ENCODE measurements around the gene MAN1A1. TPM values are rescaled to one million over a fixed set of nuclear protein-coding genes. Genes with fewer than 3 reads are reported as not detected.

MAN1A1 gene
- 4.6 and 5.6 TPM in 2 replicates for polyA plus RNA-seq
- 9.3 and 9.6 TPM in 2 replicates for polyA minus RNA-seq

DNA sequence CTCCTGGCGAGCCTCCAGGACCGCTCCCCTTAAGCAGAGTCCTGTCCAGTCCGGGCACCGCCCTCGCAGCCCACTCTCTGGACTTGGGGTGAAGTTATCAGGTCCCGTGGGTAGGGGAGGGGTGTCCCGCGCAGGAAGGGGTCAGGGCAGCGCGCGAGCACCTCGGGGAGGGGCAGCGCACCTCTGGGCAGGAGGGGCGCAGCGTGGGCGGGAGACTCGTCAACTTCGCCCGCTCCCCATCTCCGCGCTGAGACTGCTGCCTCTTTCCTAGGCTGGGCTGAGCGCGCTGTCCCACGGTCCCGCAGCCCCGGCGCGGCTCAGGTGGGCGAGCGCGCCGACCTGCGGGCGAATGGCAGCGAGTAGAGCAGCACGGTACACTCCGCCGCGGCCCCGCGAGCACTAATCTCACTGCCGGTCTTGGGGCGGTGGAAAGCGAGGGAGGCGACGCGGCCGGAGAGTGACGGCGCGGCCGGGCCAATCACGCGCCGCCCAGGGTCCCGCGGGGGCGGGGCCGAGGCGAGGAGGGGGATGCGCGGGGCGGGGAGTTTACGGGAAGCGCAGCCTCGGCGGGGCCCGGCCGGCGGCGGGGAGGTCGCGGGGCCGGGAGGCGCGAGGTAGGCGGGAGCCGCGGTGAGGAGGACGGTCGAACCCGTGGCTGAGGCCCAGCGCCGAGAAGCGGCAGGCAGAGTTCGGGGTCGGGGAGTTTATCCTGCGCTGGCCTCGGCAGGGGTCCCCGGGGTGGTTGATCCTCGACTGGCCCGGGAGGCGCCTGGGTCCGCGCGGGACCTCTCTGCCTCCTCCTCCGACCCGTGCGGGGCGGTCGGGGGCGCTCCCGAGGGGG is at the start of gene MAN1A1:
Gene MAN1A1, minus strand, starts transcription at position 401 of the 841 bp plus-strand sequence. CDS start 696 bp downstream, outside the sequence.
- H3K27me3 ChIP-seq (ENCODE audit: insufficient read depth, low read depth, low read length) = peaks cover 23% of the 10 kb centered on the region
- peak within 1 kb of the TSS; percentile 40 for H2AFZ ChIP-seq (ENCODE audit: low read depth, low read length)
- H3K27ac ChIP-seq (ENCODE audit: low read length) = no peak within 1 kb of the TSS
- H3K36me3 ChIP-seq (ENCODE audit: insufficient read depth, low read length) = no peaks in the 10 kb centered on the region
- H3K79me2 ChIP-seq (replicated peaks; ENCODE audit: insufficient read depth, low read length) = no peaks in the 10 kb centered on the region
- no peaks in the 10 kb centered on the region for H3F3A ChIP-seq (ENCODE audit: insufficient read depth, low read length, poor library complexity, severe bottlenecking)
- no peaks in the 10 kb centered on the region for H3K9me3 ChIP-seq (ENCODE audit: low read length)
- peak within 1 kb of the TSS; percentile 89 for H3K4me2 ChIP-seq (ENCODE audit: low read length)
- TF ChIP-seq POLR2AphosphoS5 (IDR thresholded peaks at IDR 0.05) = peak; percentile 37
- TF ChIP-seq, protein P1, sequence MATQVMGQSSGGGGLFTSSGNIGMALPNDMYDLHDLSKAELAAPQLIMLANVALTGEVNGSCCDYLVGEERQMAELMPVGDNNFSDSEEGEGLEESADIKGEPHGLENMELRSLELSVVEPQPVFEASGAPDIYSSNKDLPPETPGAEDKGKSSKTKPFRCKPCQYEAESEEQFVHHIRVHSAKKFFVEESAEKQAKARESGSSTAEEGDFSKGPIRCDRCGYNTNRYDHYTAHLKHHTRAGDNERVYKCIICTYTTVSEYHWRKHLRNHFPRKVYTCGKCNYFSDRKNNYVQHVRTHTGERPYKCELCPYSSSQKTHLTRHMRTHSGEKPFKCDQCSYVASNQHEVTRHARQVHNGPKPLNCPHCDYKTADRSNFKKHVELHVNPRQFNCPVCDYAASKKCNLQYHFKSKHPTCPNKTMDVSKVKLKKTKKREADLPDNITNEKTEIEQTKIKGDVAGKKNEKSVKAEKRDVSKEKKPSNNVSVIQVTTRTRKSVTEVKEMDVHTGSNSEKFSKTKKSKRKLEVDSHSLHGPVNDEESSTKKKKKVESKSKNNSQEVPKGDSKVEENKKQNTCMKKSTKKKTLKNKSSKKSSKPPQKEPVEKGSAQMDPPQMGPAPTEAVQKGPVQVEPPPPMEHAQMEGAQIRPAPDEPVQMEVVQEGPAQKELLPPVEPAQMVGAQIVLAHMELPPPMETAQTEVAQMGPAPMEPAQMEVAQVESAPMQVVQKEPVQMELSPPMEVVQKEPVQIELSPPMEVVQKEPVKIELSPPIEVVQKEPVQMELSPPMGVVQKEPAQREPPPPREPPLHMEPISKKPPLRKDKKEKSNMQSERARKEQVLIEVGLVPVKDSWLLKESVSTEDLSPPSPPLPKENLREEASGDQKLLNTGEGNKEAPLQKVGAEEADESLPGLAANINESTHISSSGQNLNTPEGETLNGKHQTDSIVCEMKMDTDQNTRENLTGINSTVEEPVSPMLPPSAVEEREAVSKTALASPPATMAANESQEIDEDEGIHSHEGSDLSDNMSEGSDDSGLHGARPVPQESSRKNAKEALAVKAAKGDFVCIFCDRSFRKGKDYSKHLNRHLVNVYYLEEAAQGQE (IDR thresholded peaks at IDR 0.05; ENCODE audit: borderline replicate concordance) = peak; percentile 47
- TF ChIP-seq, protein P2, sequence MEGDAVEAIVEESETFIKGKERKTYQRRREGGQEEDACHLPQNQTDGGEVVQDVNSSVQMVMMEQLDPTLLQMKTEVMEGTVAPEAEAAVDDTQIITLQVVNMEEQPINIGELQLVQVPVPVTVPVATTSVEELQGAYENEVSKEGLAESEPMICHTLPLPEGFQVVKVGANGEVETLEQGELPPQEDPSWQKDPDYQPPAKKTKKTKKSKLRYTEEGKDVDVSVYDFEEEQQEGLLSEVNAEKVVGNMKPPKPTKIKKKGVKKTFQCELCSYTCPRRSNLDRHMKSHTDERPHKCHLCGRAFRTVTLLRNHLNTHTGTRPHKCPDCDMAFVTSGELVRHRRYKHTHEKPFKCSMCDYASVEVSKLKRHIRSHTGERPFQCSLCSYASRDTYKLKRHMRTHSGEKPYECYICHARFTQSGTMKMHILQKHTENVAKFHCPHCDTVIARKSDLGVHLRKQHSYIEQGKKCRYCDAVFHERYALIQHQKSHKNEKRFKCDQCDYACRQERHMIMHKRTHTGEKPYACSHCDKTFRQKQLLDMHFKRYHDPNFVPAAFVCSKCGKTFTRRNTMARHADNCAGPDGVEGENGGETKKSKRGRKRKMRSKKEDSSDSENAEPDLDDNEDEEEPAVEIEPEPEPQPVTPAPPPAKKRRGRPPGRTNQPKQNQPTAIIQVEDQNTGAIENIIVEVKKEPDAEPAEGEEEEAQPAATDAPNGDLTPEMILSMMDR (IDR thresholded peaks at IDR 0.05; ENCODE audit: poor library complexity, severe bottlenecking) = peak; percentile 40
- TF ChIP-seq TAF1 (IDR thresholded peaks at IDR 0.05; ENCODE audit: low read depth) = peak; percentile 41
- peak; percentile 47 for TF ChIP-seq MXI1 (conservative IDR thresholded peaks at IDR 0.05; ENCODE audit: poor library complexity, severe bottlenecking)
- TF ChIP-seq RAD21 (conservative IDR thresholded peaks at IDR 0.05) = peak; percentile 59
- no peak for TF ChIP-seq EZH2 (IDR thresholded peaks at IDR 0.05; ENCODE audit: borderline replicate concordance, insufficient read depth, low read length, poor library complexity, severe bottlenecking)
- TF ChIP-seq SMC3 (conservative IDR thresholded peaks at IDR 0.05; ENCODE audit: poor library complexity) = peak; percentile 56
- TF ChIP-seq EP300 (conservative IDR thresholded peaks at IDR 0.05; ENCODE audit: poor library complexity, severe bottlenecking) = no peak
- H3K4me3 ChIP-seq (ENCODE audit: low read length) = peak within 1 kb of the TSS; percentile 93
- peak within 1 kb of the TSS; percentile 58 for H3K9ac ChIP-seq (ENCODE audit: low read length)
- no peaks in the 10 kb centered on the region for H3K9me2 ChIP-seq (ENCODE audit: insufficient read depth, low read length)
- no peaks in the 10 kb centered on the region for H4K20me1 ChIP-seq (ENCODE audit: insufficient read depth)

DNA sequence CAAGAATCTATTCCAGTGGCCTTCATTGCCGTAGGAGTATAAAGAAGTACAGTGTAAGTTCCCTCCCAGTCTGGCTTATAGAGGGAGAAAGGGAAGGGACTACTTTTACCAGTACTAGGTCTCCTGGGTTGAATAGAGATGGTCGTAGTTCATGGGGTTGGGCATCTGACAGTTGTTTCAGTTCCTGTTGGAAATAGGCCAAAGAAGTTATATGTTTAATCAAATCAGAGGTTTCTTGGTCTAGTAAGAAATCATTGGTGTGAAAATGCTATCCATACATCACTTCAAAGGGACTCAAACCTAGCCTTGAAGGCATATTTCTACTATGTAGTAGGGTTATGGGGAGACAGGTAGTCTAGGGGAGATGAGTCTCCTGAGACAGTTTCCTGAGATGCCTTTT is 45.6 kb upstream of the MAN1A1 start:
- Histone ChIP-seq H3K9ac (ENCODE audit: low read length) (no peak overlapping the region), H2AFZ (ENCODE audit: low read depth, low read length) (no peak overlapping the region), H3F3A (ENCODE audit: insufficient read depth, low read length, poor library complexity, severe bottlenecking) (no peaks in the 10 kb centered on the region), H3K27me3 (ENCODE audit: insufficient read depth, low read depth, low read length) (no peaks in the 10 kb centered on the region), H3K27ac (ENCODE audit: low read length) (no peak overlapping the region), H3K4me2 (ENCODE audit: low read length) (no peak overlapping the region), H3K4me3 (ENCODE audit: low read length) (no peak overlapping the region), H3K9me3 (ENCODE audit: low read length) (no peaks in the 10 kb centered on the region), H3K9me2 (ENCODE audit: insufficient read depth, low read length) (no peaks in the 10 kb centered on the region), H4K20me1 (ENCODE audit: insufficient read depth) (no peaks in the 10 kb centered on the region), H3K36me3 (ENCODE audit: insufficient read depth, low read length) (no peaks in the 10 kb centered on the region), H3K79me2 (replicated peaks; ENCODE audit: insufficient read depth, low read length) (no peaks in the 10 kb centered on the region)
- TF ChIP-seq SMC3 (conservative IDR thresholded peaks at IDR 0.05; ENCODE audit: poor library complexity) (no peak), EZH2 (IDR thresholded peaks at IDR 0.05; ENCODE audit: borderline replicate concordance, insufficient read depth, low read length, poor library complexity, severe bottlenecking) (no peak), MXI1 (conservative IDR thresholded peaks at IDR 0.05; ENCODE audit: poor library complexity, severe bottlenecking) (no peak), RAD21 (conservative IDR thresholded peaks at IDR 0.05) (no peak), EP300 (conservative IDR thresholded peaks at IDR 0.05; ENCODE audit: poor library complexity, severe bottlenecking) (no peak), TAF1 (IDR thresholded peaks at IDR 0.05; ENCODE audit: low read depth) (no peak)
- TF ChIP-seq, protein P2 (IDR thresholded peaks at IDR 0.05; ENCODE audit: poor library complexity, severe bottlenecking) = no peak

Measured in neural cell (in vitro differentiated cells).